ENCODE results near the gene SLC24A3.

SLC24A3 gene

GRCh38 chr20:19304389-19304788 is 91.9 kb downstream of the SLC24A3 start:
- in situ Hi-C loops (cut with MboI; ENCODE audit: low sequenced_read_pairs, unreplicated experiment) = no loop called here
- DNase-seq (ENCODE audit: low spot score) = no peak
- TF ChIP-seq CTCF (IDR thresholded peaks at IDR 0.05; ENCODE audit: borderline replicate concordance, control extremely low read depth, extremely low read depth, insufficient read depth, missing control alignments) = no peak

- in situ Hi-C loops (cut with MboI; ENCODE audit: low sequenced_read_pairs, unreplicated experiment) = no loop called here
- no peak for TF ChIP-seq CTCF (IDR thresholded peaks at IDR 0.05; ENCODE audit: borderline replicate concordance, control extremely low read depth, extremely low read depth, insufficient read depth, missing control alignments)
- DNase-seq (ENCODE audit: low spot score) = no peak
Measured at GRCh38 chr20:19304886-19305415, 92.5 kb downstream of the SLC24A3 start.

- in situ Hi-C loops (cut with MboI; ENCODE audit: low sequenced_read_pairs, unreplicated experiment) = no loop called here
- TF ChIP-seq CTCF (IDR thresholded peaks at IDR 0.05; ENCODE audit: borderline replicate concordance, control extremely low read depth, extremely low read depth, insufficient read depth, missing control alignments) = no peak
- DNase-seq (ENCODE audit: low spot score) = no peak
Measured at GRCh38 chr20:19308146-19308545, 95.7 kb downstream of the SLC24A3 start.

- no peak for DNase-seq (ENCODE audit: low spot score)
- in situ Hi-C loops (cut with MboI; ENCODE audit: low sequenced_read_pairs, unreplicated experiment) = no loop called here
Measured at GRCh38 chr20:19310541-19310940, 98.1 kb downstream of the SLC24A3 start.

GRCh38 chr20:19313342-19314069 is 101.1 kb downstream of the SLC24A3 start:
- no peak for TF ChIP-seq CTCF (IDR thresholded peaks at IDR 0.05; ENCODE audit: borderline replicate concordance, control extremely low read depth, extremely low read depth, insufficient read depth, missing control alignments)
- in situ Hi-C loops (cut with MboI; ENCODE audit: low sequenced_read_pairs, unreplicated experiment) = no loop called here
- DNase-seq (ENCODE audit: low spot score) = no peak

More at GRCh38 chr20:19310541-19310940, 98.1 kb downstream of the SLC24A3 start:
- TF ChIP-seq CTCF (IDR thresholded peaks at IDR 0.05; ENCODE audit: borderline replicate concordance, control extremely low read depth, extremely low read depth, insufficient read depth, missing control alignments) = no peak

GRCh38 chr20:19314621-19315020 is 102.2 kb downstream of the SLC24A3 start:
- DNase-seq (ENCODE audit: low spot score) = no peak
- no peak for TF ChIP-seq CTCF (IDR thresholded peaks at IDR 0.05; ENCODE audit: borderline replicate concordance, control extremely low read depth, extremely low read depth, insufficient read depth, missing control alignments)
- in situ Hi-C loops (cut with MboI; ENCODE audit: low sequenced_read_pairs, unreplicated experiment) = no loop called here
